ENCODE results near the gene LIN52. TPM values are rescaled to one million over a fixed set of nuclear protein-coding genes. Genes with fewer than 3 reads are reported as not detected.

The LIN52 gene
- polyA plus RNA-seq, 1 donor from 2014 or later, result 10.4 TPM

- H3K27ac Mint-ChIP-seq, result peak overlapping the region in 1 of 3 donors; percentile 26
- peak overlapping the region in 1 of 4 donors; percentile 7 for H3K4me3 Mint-ChIP-seq
- H3K4me1 Mint-ChIP-seq, result peaks cover 13 to 26% (median 16%) of the 10 kb centered on the region in 3 donors
- H3K27me3 Mint-ChIP-seq, result peaks cover 72% of the 10 kb centered on the region
- peaks cover 0 to 5% (median 0%) of the 10 kb centered on the region in 3 donors for H3K9me3 Mint-ChIP-seq
- H3K36me3 Mint-ChIP-seq, result no peaks in the 10 kb centered on the region
Measured at GRCh38 chr14:74243051-74243450, 158.3 kb downstream of the LIN52 start.

DNA sequence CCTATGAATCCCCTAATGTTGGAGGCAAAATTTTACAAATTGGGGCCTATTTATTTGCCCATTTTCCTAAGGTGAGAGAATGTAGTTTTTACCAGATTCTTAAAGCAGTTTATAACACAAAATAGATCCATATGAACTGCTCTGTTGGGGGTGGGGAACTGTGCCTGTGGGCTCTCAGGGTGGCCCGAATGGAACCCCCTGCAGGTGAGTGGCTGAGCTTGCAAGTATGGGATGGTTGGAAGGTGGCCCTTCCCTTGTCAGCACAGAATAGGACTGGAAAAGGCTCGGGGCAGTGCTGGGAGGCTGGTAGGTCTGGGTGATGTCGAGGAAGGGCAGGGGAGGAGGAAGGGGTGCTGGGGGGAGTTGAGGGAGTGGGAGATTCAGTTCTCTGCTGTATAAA, 159.4 kb downstream of the LIN52 start:
- Mint-ChIP-seq H3K36me3 (no peaks in the 10 kb centered on the region), H3K27me3 (peaks cover 62% of the 10 kb centered on the region), H3K4me3 (no peak overlapping the region), H3K9me3 (peaks cover 0 to 4% (median 0%) of the 10 kb centered on the region in 3 donors), H3K27ac (peak overlapping the region in 1 of 3 donors; percentile 9), H3K4me1 (peaks cover 13 to 26% (median 16%) of the 10 kb centered on the region in 3 donors)

DNA sequence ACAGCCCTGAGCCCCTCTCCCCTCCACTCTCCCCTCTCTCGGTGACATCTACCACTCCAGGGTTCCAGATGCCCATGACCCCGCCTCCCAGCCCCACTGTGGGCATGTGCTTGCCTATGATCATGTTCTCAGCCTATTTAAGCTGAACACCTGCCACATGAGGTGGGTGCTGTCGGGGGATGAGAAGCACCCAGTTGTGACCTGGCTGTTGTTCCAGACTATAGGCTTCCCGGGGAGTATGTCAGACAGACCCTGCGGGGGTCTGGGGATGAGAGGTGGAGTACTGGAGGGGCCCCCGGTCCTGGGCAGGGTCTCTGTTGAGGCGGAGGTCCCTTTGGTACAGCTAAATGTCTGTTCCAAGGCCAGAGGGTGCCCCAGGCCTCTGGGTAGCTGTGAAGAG, 160.5 kb downstream of the LIN52 start:
- H3K27me3 Mint-ChIP-seq, result peaks cover 65% of the 10 kb centered on the region
- no peak overlapping the region for H3K27ac Mint-ChIP-seq
- H3K9me3 Mint-ChIP-seq, result peaks cover 0 to 4% (median 0%) of the 10 kb centered on the region in 3 donors
- peaks cover 13 to 26% (median 15%) of the 10 kb centered on the region in 3 donors for H3K4me1 Mint-ChIP-seq
- no peak overlapping the region for H3K4me3 Mint-ChIP-seq
- H3K36me3 Mint-ChIP-seq, result no peaks in the 10 kb centered on the region

DNA sequence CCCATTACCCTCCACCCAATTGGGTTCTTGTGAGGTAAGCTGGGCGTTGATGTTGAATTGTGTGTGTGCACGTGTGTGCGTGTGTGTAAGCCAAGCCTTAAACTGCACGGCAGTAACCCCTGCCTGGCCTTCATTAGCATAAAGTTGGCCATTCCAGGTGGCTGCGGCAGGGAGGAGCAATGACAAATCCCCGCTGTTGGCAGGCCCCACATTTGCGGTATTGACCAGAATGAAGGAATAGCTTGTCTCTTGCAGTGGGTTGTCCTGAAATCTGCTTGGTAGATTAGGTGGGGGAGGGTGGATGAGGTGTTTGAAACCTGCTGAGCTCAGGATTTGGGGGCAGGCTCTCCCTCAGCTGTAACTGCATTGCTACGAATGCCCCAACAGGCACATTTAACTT, 161.8 kb downstream of the LIN52 start:
- H3K9me3 Mint-ChIP-seq, result peaks cover 0 to 4% (median 0%) of the 10 kb centered on the region in 3 donors
- H3K4me3 Mint-ChIP-seq, result no peak overlapping the region
- no peaks in the 10 kb centered on the region for H3K36me3 Mint-ChIP-seq
- H3K27ac Mint-ChIP-seq, result no peak overlapping the region
- H3K27me3 Mint-ChIP-seq, result peaks cover 60% of the 10 kb centered on the region
- peaks cover 10 to 26% (median 10%) of the 10 kb centered on the region in 3 donors for H3K4me1 Mint-ChIP-seq

DNA sequence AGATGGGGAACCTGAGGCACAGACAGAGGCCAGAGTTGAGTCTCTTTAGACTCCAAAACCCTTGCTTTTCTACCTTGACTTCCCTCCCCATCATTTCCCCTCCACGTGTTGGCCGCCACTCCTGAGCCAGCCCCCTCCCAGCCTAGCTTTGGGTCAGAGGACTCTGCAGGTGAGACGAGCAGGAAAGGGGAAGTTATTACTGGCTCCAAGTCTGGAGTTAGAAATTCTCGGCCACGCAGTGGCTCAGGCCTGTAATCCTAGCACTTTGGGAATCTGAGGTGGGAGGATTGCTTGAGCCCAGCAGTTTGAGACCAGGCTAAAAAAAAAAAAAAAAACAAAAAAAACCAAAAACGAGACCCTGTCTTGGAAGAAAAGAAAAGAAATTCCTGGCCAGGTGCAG, 163.3 kb downstream of the LIN52 start:
- Mint-ChIP-seq H3K27me3 (peaks cover 49% of the 10 kb centered on the region), H3K27ac (no peak overlapping the region), H3K9me3 (peaks cover 0 to 4% (median 0%) of the 10 kb centered on the region in 3 donors)

GRCh38 chr14:74249433-74250375, 164.9 kb downstream of the LIN52 start:
- Mint-ChIP-seq H3K9me3 (no peaks in the 10 kb centered on the region), H3K27me3 (peaks cover 35% of the 10 kb centered on the region), H3K27ac (no peak overlapping the region), H3K4me1 (peaks cover 5 to 6% (median 5%) of the 10 kb centered on the region in 3 donors), H3K36me3 (peaks cover 1% of the 10 kb centered on the region), H3K4me3 (no peak overlapping the region)

More for the DNA sequence above, 163.3 kb downstream of the LIN52 start:
- Mint-ChIP-seq H3K4me3 (no peak overlapping the region), H3K4me1 (peaks cover 5 to 15% (median 6%) of the 10 kb centered on the region in 3 donors), H3K36me3 (peaks cover 1% of the 10 kb centered on the region)

Other genes with a start within 250 kb of the LIN52 start
- 2.0 TPM for gene PTGR2, start 233.1 kb upstream of the LIN52 start, polyA plus RNA-seq
- 65.3 TPM for gene ZNF410, start 198.1 kb upstream of the LIN52 start, polyA plus RNA-seq
- gene FAM161B, start 134.9 kb upstream of the LIN52 start, polyA plus RNA-seq, result 2.4 TPM
- gene COQ6, start 134.7 kb upstream of the LIN52 start, polyA plus RNA-seq, result 18.9 TPM
- 2.9 TPM for gene ENTPD5, start 65.7 kb upstream of the LIN52 start, polyA plus RNA-seq
- gene BBOF1, start 65.6 kb upstream of the LIN52 start, polyA plus RNA-seq, result 2.2 TPM
- gene ALDH6A1, start 503 bp upstream of the LIN52 start, polyA plus RNA-seq, result 14.3 TPM
- not detected for gene VSX2, start 154.5 kb downstream of the LIN52 start, polyA plus RNA-seq
- 23.3 TPM for gene ABCD4, start 218.0 kb downstream of the LIN52 start, polyA plus RNA-seq